ENCODE results near the gene CCM2L.

Gene CCM2L

DNA sequence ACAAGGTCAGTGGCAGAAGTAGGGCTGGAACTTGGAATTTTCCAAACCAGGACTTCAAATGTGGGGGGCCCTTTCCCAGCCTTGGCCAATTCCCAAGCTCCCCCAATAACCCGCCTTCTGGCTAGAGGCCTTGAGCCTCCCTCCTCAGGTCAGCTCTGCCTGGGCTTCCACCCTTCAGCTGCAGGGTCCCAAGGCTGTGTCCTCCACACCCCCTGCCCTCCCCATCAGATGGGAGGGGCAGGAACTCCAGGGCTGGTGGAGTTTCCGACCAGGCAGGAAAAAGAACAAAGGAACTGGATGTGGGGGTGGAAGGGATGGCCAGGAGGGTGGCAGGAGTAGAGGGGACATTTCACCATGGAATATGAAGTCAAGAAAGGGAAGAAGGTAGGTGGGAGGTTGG is at the start of gene CCM2L:
TSS of gene CCM2L (plus strand) at position 338 of the 400 bp plus-strand sequence. CDS start at position 355, 17 bp downstream.
- in situ Hi-C loops (cut with MboI; ENCODE audit: low sequenced_read_pairs), result no loop called here

DNA sequence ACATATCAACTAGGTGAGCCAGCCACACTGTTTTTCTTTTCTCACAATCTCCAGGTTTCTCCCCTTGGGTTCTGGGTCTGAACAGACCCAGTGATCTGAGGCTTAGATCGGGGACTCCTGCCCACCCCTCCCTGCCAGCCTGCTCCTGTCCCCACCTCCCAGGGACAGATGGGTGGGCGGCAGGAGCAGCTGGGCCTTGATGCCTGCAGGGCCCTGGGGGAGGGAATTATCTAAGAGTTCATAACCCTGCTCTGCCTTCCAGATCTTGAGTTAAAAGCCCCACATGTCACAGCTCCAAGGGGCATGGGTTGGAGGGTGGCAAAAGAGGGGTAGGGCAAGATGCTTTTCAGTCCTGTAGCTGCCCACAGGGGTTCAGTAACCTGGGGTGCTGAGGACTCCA is 47.5 kb upstream of the CCM2L start:
- in situ Hi-C loops (cut with MboI; ENCODE audit: low sequenced_read_pairs), result no loop called here

DNA sequence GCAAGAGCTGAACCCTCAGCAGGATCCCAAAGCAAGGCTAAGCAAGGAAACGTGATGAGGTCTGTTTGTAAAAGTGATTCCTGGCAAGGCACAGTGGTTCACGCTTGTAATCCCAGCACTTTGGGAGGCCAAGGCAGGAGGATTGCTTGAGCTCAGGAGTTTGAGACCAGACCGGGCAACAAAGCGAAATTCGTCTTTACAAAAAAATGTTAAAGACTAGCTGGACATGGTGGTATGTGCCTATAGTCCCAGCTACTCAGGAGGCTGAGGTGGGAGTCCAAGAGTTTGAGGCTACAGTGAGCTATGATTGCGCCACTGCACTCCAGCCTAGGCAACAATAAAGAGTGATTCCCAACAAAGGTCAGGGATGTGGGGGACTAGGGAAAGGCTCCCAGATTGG is 46.3 kb upstream of the CCM2L start:
- in situ Hi-C loops (cut with MboI; ENCODE audit: low sequenced_read_pairs), result no loop called here

DNA sequence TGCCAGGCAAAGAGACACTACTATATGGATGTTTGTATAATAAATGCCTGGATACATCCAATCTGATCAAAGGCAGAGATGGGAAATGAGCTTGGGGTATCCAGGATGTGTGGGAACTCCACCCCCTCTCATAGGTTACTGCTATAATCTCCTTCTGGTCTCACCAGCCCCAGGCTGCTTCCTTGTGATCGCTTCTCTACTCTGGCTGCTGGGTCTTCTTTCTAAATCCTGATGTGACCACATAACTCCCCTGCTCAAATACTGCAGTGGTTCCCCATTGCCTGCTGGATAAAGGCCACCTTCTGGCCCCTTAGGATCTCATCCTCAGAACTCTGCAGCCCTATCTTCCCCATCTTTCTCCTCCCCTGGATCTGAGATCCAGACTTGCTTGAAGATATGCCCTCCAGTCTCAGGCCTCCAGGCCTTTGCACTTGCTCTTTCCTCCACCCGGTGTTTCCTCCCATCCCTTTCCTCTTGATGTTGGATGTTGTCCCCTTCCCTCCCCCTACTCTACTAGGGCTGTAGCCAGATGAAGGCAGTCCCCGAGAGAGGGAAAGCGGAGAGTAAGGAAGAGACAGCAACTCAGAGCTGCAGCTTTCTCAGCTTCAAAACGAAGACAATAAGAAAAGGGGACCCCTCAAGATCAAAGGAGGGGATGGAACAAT is 43.1 kb upstream of the CCM2L start:
- in situ Hi-C loops (cut with MboI; ENCODE audit: low sequenced_read_pairs), result no loop called here

DNA sequence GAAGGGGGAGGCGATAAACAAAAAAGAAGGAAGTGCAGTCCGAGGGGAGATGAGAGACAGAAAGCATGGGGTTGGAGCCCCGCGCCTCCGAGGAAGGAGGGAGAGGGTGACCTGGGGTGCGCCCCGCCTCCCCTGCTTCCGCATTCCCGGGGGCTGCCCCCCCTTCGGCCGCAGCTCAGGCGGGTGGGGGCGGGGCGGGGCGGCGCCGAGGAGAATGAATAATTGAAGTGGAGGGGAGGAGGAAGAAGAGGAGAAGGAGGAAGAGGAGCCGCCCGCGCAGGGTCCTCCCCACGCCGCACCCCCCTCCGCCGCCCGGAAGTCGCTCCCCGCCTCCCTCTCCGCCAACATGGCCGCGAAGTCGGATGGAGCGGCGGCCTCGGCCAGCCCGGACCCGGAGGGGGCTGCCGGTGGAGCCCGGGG is 42.4 kb upstream of the CCM2L start, which contains the start of gene XKR7:
TSS of gene XKR7 (plus strand) at position 322 of the 420 bp plus-strand sequence. CDS start at position 347, 25 bp downstream.
- in situ Hi-C loops (cut with MboI; ENCODE audit: low sequenced_read_pairs), result no loop called here

DNA sequence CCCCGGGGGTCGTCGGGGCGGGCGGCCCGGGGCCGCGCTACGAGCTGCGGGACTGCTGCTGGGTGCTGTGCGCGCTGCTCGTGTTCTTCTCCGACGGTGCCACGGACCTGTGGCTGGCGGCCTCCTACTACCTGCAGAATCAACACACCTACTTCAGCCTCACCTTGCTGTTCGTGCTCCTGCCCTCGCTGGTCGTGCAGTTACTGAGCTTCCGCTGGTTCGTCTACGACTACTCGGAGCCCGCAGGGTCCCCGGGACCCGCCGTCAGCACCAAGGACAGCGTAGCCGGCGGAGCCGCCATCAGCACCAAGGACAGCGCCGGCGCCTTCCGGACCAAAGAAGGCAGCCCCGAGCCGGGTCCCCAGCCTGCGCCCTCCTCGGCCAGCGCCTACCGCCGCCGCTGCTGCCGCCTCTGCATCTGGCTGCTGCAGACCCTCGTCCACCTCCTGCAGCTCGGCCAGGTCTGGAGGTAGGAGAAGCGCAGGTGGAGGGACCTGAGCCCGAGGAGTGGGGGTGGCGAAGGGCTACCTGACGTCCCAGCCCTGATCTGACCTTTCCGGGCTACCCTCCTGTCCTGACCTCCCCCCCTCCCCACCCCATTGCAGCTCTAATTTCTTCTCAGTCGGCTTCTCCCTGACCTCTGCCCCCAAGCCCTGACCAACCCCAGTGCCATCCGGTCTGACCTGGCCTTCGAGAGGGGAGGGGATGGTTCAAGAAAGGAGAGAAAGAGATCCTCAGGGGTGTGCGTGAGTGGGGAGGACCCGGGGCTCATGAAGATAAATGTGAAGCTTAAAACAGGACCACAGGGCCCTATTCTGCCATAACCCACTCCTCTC is 41.7 kb upstream of the CCM2L start:
- in situ Hi-C loops (cut with MboI; ENCODE audit: low sequenced_read_pairs), result no loop called here

DNA sequence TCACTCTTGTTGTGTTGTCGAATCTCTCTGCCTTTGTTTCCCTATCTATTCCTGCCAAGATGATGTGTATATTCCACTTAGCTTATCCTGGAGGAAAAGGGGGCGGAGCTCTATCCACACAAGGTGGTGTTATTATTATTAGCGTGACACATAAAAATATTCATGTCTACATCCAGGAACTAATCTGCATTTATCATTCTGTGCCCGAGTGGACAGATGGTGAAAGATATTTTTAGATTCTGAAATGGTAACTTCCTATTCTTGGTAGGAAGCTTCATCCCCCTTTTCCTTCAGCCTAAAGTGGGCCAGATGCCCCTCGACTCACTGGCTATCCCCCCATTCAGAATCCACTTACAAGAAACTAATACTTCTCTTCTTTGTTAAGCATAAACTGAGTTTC is 40.2 kb upstream of the CCM2L start:
- in situ Hi-C loops (cut with MboI; ENCODE audit: low sequenced_read_pairs), result no loop called here

DNA sequence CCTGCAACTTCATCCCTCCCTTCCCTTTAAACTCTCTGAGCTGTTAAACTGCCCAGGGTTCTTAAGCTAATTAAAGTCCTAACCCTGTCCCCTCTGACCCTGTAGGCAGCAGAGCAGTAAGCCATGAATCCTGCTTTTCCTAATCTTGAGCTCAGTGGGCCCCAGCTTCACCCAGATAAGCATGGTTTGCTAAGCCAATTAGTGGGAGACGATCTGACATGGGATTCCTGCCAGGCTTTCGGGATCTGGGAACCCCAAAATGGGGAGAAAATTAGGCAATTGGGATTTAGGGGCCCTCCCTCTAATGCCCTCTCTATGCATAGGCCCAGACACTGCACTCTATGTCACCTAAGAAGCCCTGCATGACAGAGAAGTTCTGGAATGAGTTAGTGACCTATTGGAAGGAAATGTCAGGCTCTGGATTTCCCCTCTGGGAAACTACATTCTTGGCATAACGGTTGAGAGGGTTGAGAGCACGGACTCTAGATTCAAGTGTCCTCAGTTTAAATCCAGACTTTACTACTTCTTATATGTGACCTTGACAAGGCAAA is 37.7 kb upstream of the CCM2L start:
- in situ Hi-C loops (cut with MboI; ENCODE audit: low sequenced_read_pairs), result no loop called here

DNA sequence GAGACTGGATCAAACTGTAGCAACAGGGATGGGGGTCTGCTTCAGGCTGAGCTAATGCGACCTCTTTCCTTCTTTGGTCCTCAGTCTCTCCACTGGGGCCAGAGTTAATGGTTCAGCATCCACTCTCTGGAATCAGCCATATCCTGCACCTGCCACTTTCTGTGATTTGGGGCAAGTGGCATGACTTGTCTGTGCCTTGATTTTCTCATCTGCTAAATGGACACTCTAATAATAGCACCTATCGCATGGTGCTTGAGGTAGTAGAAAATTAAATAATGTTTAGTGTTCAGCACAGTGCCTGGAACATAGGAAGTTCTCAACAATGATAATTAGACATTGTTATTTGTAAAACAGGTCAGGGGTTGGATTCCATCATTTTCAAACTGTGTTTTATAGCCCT is 35.9 kb upstream of the CCM2L start:
- in situ Hi-C loops (cut with MboI; ENCODE audit: low sequenced_read_pairs), result no loop called here

DNA sequence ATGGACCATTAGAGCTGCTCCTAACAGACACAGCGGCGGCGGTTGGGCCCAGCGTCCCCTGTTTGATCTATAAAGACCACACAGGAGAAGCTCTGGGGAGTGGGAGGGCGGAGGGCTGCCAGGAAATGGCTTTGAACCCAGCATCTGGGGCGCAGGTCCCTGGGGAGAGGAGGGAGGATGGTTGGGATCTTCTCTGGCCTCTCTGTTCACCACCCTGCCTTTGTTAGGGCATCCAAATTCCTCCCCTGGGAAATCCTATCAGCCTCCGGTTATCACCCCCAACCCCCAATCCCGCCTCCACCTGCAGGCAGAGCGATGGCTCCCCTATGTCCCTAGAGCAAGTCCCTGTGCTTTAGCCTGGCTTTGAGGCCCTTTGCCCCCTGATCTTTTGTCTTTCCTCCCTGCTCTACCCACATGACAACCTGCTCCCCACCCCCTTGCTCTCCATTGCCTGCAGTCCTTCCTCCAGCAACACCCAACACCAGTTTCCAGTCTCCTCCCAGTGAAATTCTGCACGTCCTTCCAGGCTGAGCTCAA is 35.2 kb upstream of the CCM2L start:
- in situ Hi-C loops (cut with MboI; ENCODE audit: low sequenced_read_pairs), result no loop called here

DNA sequence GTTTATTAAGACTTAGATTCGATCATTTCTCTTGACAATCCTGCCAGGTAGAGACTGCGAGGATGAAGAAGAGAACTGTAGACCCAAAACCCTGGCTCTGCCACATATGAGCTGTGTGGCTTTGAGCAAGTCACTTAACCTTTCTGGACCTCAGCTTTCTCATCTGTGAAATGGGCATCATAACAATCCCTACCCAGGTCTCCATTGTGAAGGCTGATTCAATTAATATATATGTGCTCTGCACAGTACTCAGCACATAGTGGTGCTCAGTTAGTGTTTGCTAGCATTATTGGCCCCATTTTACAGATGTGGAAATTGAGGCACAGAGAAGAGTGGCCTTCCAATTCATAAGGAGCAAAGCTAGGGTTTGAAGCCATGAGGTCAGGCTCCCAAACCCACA is 34.4 kb upstream of the CCM2L start:
- in situ Hi-C loops (cut with MboI; ENCODE audit: low sequenced_read_pairs), result no loop called here

DNA sequence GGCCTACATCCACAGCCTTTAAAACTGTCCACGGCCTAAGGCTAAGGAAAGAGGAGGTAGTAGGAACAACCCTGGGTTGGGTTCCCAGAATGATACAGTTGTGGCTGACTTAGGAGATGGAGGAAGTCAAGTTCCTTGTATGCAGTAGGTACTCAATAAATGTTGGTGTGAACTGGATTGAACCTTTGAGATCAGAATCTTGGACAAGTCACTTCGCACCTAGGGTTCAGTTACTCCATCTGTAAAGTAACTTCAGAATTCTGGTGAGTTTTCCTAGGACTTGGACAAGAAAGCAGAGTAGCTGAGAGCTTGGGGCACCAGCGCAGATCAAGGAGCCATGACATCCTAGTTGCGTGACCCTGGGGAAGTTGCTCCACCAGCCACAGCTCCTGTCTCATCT is 33.2 kb upstream of the CCM2L start:
- in situ Hi-C loops (cut with MboI; ENCODE audit: low sequenced_read_pairs), result no loop called here

DNA sequence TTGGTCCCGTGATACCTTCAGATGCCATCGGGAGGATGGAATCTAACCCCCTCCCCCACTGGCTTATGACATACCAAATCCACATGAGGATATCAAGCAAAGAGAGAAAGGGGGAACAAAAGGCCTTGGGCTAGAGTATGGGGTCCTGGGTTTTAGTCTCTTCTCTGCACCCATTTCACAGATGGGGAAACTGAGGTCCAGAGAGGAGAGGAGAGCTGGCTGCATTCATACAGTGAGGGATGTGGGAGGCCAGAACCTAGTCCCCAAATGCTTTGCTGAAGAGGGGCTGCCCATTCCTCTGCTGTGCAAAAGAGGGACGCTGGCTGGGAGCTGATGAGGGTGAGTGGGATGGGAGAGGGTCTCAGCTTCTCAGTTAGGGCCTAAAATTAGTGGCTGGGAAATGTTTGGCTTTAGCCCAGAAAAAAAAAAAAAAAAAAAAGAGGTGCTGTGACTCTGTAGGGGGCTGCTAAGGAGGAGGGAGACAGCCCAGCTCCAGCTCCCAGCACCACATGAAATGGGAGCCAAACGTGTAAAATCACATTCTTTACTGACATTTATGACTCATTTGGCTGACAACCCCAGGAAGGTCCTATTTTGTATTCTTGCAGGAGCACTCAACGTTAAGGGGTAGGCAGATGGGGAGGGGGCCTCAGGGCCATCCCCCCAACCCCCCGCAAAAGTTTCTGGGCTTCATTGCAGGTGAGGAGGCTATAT is 30.4 kb upstream of the CCM2L start:
- in situ Hi-C loops (cut with MboI; ENCODE audit: low sequenced_read_pairs), result no loop called here

DNA sequence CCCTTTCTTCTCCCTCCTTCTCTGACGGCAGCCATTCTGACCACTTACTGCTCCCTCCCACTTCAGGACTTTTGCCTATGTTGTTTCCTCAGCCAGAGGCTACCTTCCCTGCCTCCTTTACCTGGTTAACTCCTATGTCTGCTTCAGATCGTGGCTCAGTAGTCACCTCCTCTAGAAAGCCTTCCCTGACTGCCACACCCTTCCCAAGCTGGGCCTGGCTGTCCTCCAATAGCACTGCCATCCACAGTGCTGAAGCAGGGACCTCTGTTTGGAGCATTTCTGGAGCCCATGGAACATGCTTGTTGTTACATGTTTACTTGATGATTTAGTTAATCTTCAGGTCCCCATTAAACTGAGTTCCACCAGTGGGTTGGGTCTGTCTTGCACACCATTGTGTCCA is 28.5 kb upstream of the CCM2L start:
- in situ Hi-C loops (cut with MboI; ENCODE audit: low sequenced_read_pairs), result no loop called here

DNA sequence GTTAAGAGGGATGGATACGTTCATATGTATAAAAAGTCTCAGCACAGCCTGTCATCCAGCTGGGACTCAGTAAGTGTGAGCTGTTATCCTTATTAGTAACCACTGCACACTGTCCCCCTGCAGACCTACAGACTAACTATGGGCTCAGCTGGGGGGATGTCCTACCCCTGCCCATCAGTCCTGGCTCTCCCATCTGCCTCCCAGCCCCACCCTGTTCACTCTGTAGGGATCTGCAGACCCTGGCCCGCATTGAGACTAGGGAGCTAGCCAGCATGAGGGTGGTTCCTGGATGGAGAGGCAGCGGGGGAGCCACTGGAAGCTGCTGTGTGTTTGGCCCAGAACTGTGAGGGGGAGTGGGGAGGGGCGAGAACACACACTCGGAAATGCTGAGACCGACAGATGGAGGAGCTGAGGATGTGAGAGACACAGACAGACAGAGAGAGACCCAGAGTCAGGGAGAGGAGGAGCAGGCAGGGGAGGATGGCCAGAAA is 25.2 kb upstream of the CCM2L start:
- in situ Hi-C loops (cut with MboI; ENCODE audit: low sequenced_read_pairs), result no loop called here

DNA sequence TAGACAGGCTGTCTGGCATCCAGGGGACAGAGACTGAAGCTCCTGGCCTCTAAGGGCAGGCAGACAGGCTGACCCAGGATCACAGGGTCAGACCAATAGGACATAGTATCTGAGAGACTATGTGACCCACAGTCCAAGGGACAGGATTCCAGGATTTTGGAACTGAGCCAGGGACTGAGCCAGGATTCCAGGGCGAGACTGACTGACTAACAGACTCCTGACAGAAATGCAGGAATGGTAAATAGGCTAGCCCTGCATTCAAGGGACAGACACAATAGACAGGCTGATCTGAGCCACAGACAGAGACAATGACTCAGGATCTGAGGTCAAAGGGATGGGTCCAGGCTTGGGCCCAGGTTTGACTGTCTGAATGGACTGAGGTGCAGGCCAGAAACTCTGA is 22.5 kb upstream of the CCM2L start:
- in situ Hi-C loops (cut with MboI; ENCODE audit: low sequenced_read_pairs), result no loop called here

DNA sequence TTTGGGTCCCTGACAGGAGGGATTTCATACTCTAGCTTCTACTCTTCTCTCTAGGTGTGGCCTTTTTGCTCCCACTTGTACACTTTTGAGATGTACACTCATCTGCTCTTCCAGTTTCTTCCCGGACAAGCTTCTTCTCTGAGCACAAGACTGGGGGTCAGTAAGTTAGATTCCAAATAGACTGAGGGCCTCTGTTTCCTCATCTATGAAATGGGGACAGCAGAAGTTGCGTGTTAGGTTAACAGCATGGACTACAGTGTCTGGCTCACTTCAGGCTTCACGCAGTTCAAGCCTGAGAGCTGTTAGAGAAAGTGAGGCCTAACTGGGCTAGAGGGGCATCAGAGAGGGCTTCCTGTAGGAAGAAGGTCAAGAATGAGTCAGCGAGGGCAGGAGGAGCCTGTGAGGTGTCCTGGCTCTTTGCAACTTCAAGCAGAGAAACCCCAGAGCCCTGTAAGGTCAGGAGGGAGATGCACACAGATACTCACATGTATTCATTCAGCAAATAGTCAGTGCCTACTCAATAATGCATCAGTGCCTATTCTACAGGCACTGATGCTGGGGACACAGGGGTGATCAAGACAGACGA is 21.7 kb upstream of the CCM2L start:
- in situ Hi-C loops (cut with MboI; ENCODE audit: low sequenced_read_pairs), result no loop called here

DNA sequence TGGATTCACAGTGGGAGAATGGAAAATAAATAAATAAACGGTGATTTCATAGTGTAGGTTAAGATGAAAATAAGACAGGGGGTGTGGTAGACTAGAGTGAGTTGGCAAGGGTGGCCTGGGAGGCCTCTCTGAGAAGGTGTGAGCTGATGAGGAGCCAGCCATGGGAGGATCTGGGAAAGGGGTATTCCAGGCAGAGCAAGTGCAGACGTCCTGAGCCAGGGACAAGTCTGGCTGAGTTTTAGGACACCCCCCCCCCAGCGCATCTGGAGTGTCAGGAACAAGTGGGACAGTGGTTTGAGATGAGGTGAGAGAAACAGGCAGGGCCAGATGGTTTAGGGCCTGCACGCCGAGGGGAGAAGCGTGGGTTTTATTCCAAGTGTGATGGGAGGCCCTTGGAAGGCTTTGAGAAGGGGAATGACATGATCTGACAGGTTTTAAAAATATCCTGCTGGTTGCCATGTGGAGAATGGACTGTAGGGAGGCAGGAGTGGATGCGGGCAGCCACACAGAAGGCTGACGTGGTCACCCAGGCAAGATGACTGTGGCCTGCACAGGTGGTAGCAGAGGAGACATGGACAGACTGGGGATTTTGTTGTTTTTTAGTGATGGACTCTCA is 21.1 kb upstream of the CCM2L start:
- in situ Hi-C loops (cut with MboI; ENCODE audit: low sequenced_read_pairs), result no loop called here

DNA sequence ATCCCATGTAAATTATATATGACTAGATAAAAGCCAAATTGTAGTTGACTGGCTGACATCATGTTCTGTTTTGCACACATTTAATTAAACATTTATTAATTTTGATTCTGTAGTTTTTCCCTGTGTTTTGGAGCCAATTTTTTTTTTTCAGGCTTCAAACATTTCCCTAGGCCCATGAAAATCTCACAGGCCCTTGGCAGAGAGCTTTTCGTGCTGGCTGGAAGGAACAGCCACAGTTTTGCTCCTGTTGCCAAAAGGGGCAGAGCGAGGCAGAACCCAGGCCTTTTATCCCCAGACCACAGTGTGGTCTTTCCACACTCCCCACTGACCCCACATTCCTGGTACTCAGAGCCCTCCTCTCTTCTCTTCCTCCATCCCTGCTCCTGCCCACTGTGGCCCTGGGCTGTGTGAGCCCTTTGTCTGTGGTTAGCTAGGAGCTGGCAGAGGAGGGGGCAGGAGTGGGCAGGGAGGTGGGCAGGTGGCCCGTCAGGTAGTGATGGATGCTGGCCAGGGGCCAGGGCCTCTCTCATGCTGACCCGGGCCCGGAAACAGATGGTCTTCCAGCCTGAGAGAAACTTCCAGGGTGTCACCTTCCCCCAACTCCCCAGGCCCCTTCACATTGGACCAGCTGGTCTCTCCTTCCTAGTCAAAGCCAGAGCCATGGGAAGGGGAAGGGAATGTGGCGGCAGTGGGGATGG is 19.4 kb upstream of the CCM2L start:
- in situ Hi-C loops (cut with MboI; ENCODE audit: low sequenced_read_pairs), result no loop called here

DNA sequence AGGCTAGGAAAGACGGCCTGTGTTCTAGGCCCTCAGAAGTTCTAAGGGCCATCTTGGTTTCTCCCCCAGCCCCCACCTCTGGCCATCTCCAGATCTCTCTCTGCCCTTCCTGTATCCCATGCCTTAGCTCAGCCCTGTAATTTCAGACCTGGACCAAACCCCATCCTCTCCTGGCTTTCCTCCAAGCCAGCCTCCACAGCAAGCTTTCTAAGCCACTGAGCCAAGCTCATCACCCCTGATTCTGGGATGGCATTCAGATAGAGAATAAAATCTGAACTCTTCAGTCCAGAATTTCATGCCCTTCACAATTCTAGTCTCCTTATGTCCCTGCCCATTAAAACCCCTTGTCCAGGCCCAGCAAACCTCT is 18.9 kb upstream of the CCM2L start:
- in situ Hi-C loops (cut with MboI; ENCODE audit: low sequenced_read_pairs), result no loop called here
